SH-SY5Y (cell line): ENCODE results near the gene NOLC1.

Experiments used
- GATA2 ChIP-seq: IDR thresholded peaks from 2 replicates; pipeline ENCODE4 v1.6.1; 2011; ENCODE audit warnings: mild to moderate bottlenecking, low read depth, low read length
- GATA3 ChIP-seq: IDR thresholded peaks from 2 replicates; pipeline ENCODE4 v1.6.1; 2011; ENCODE audit warnings: low read depth, mild to moderate bottlenecking, low read length, moderate library complexity

NOLC1 gene

GRCh38 chr10:102133373-102134195 lies 18.6 kb upstream of the NOLC1 start:
- no peak for TF ChIP-seq GATA3

GRCh38 chr10:102134416-102134815 lies 17.8 kb upstream of the NOLC1 start:
- TF ChIP-seq GATA3 (no peak), GATA2 (no peak)

GRCh38 chr10:102135956-102136526 lies 16.1 kb upstream of the NOLC1 start:
- no peak for TF ChIP-seq GATA2
- no peak for TF ChIP-seq GATA3

DNA sequence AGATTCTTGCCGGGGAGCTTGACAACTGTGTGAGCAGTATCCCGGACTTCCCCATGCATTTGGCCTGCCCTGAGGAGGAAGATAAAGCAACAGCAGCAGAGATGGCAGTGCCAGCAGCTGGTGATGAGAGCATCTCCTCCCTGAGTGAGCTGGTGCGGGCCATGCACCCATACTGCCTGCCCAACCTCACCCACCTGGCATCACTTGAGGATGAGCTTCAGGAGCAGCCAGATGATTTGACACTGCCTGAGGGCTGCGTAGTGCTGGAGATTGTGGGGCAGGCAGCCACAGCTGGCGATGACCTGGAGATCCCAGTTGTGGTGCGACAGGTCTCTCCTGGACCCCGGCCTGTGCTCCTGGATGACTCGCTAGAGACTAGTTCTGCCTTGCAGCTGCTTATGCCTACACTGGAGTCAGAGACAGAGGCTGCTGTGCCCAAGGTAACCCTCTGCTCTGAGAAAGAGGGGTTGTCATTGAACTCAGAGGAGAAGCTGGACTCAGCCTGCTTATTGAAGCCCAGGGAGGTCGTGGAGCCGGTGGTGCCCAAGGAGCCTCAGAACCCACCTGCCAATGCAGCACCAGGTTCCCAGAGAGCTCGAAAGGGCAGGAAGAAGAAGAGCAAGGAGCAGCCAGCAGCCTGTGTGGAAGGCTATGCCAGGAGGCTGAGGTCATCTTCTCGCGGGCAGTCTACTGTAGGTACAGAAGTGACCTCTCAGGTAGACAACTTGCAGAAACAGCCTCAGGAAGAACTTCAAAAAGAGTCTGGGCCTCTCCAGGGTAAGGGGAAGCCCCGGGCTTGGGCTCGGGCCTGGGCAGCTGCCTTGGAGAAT lies 12.7 kb upstream of the NOLC1 start:
- TF ChIP-seq GATA2 (no peak), GATA3 (no peak)

- TF ChIP-seq GATA2 (no peak), GATA3 (no peak)
Measured at GRCh38 chr10:102140218-102140617, 12.0 kb upstream of the NOLC1 start.

GRCh38 chr10:102140913-102141540 lies 11.2 kb upstream of the NOLC1 start:
- TF ChIP-seq GATA2 (no peak), GATA3 (no peak)

DNA sequence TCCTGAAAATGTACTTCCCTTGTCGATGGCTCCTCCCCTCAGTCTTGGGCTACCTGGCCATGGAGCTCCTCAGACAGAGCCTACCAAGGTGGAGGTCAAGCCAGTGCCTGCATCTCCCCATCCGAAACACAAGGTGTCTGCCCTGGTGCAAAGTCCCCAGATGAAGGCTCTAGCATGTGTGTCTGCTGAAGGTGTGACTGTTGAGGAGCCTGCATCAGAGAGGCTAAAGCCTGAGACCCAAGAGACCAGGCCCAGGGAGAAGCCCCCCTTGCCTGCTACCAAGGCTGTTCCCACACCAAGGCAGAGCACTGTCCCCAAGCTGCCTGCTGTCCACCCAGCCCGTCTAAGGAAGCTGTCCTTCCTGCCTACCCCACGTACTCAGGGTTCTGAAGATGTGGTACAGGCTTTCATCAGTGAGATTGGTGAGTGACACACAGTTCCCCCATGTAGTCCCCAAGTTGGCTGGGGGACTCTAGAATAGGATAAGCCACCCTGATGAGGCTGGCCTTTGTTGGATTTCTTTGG lies 10.5 kb upstream of the NOLC1 start:
- TF ChIP-seq GATA3 (no peak), GATA2 (no peak)

DNA sequence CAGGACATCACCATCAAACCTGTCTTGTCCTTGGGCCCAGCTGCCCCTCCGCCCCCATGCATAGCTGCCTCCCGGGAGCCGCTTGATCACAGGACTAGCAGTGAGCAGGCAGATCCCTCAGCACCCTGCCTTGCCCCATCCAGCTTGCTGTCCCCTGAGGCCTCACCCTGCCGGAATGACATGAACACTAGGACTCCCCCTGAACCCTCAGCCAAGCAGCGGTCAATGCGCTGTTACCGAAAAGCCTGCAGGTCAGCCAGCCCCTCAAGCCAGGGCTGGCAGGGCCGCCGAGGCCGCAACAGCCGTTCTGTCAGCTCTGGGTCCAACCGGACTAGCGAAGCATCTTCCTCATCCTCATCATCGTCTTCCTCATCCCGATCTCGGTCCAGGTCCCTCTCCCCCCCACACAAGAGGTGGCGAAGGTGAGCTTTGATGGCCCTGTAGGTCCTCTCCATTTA lies 5.2 kb upstream of the NOLC1 start:
- TF ChIP-seq GATA3 (no peak), GATA2 (no peak)

GRCh38 chr10:102147561-102147960 lies 4.6 kb upstream of the NOLC1 start:
- TF ChIP-seq GATA2 (no peak), GATA3 (no peak)

DNA sequence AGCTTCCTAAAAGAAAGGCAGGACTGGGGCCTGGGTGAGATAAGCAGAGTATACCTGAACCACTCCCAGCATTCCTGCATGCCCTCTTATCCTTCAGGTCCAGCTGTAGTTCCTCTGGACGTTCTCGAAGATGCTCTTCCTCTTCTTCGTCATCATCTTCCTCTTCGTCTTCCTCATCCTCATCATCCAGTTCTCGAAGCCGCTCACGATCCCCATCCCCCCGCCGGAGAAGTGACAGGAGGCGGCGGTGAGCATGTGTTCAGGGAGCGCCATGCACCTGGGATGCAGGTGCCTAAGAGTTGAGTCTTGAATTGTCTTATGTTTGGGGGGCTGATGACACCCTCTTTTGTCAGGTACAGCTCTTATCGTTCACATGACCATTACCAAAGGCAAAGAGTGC lies 3.9 kb upstream of the NOLC1 start:
- TF ChIP-seq GATA3: no peak
- TF ChIP-seq GATA2: no peak

DNA sequence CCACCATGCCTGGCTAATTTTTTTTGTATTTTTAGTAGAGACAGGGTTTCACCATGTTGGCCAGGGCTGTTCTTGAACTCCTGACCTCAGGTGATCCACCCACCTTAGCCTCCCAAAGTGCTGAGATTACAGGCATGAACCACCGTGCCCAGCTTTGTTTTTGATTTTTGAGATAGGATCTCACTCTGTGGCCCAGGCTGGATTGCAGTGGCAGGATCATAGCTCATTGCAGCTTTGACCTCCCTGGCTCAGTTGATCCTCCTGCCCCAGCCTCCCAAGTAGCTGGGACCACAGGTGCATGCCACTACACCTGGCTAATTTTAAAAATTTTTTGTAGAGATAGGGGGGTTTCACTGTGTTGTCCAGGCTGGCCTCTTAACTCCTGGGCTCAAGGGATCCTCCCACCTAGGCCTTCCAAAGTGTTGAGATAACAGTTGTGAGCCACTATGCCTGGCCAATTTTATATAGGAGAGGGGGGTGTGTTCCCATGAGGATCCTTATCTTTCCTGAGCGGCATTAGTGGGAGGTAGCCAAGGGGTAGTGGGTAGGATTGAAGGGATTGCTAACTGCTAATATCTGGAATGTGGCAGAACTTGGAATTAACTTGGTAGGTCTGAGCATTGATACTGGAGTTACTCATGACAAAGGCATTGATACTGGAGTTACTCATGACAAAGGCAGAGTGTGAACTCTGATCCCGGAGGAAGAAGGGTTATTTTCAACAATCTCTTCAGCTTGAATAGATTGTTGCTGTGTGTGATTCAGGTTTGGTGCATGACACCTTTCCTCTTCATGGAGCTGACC lies 1.0 kb upstream of the NOLC1 start:
- no peak for TF ChIP-seq GATA3
- no peak for TF ChIP-seq GATA2

DNA sequence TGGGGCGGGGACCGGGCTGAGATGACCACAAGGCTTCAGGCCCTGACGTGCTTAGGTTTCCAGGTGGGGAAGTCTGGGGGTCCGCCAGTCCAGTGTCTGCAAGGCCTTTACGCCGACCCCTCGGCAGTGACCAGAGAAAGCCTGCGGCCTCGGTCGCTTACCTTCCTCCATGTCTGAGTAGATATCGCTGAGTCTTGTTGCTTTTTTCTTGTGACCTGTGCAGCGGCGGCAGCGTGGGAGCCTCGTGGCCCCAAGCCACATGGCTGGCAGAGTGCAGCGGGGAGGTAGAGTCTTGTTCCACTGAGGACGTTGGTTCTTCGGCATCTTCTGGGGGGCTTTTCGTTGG lies 329 bp downstream of the NOLC1 start:
- TF ChIP-seq GATA2 (no peak), GATA3 (no peak)

GRCh38 chr10:102153093-102153620 lies 968 bp downstream of the NOLC1 start:
- TF ChIP-seq GATA2 (no peak), GATA3 (no peak)
